Cardiac muscle cell (in vitro differentiated cells and primary cell): ENCODE data around the gene COPZ2. TPM values are rescaled to one million over a fixed set of nuclear protein-coding genes. Genes with fewer than 3 reads are reported as not detected.

Experiments
- DNase-seq, 2 donors: peaks; one replicate each; pipeline versions ENCODE4 v3.0.0 to v3.0.0-alpha.2; 2010 to 2017; ENCODE audit warnings: low read depth in 1 of 2, low spot score in 1 of 2
- H3K27ac ChIP-seq: fragments of 200-600 bp; sonication (generic); 2 replicates; pipeline ENCODE4 v1.5.1; 2016
- H3K27me3 ChIP-seq: fragments of 200-600 bp; sonication (generic); 2 replicates; pipeline ENCODE4 v1.6.0; 2016; ENCODE audit warnings: control low read depth
- H3K36me3 ChIP-seq: fragments of 200-600 bp; sonication (generic); 2 replicates; pipeline ENCODE4 v1.5.1; 2016; ENCODE audit warnings: control low read depth
- H3K4me1 ChIP-seq: fragments of 200-600 bp; sonication (generic); 2 replicates; pipeline ENCODE4 v1.8.1; 2017; ENCODE audit warnings: low read depth, mild to moderate bottlenecking, mixed run types
- H3K4me3 ChIP-seq: fragments of 200-600 bp; sonication (generic); 2 replicates; pipeline ENCODE4 v1.5.1; 2016; ENCODE audit warnings: mild to moderate bottlenecking
- H3K9me3 ChIP-seq: fragments of 200-600 bp; sonication (generic); 2 replicates; pipeline ENCODE4 v1.5.1; 2017; ENCODE audit warnings: low read depth, mild to moderate bottlenecking, control low read depth
- polyA plus RNA-seq: library from polyadenylated mRNA; unstranded; fragments of >200 nt; fragmentation: Nextera tagmentation; extraction: Ambion mirVana; gene quantifications from 2 replicates; pipeline ENCODE4 v1.2.1, GENCODE V29; 2016
- total RNA-seq: library from RNA; depleted of rRNA; stranded (reverse); fragments of >200 nt; gene quantifications from 2 replicates; pipeline ENCODE4 v1.2.3, GENCODE V29; 2016
- TF ChIP-seq, protein P1 (sequence below): IDR thresholded peaks from 2 replicates; pipeline ENCODE4 v1.5.1; 2012; ENCODE audit warnings: low read depth, mild to moderate bottlenecking, low read length

Gene COPZ2
- total and polyA plus RNA-seq, 2 experiments from 2014 or later: 14.4 to 36.1 TPM

DNA sequence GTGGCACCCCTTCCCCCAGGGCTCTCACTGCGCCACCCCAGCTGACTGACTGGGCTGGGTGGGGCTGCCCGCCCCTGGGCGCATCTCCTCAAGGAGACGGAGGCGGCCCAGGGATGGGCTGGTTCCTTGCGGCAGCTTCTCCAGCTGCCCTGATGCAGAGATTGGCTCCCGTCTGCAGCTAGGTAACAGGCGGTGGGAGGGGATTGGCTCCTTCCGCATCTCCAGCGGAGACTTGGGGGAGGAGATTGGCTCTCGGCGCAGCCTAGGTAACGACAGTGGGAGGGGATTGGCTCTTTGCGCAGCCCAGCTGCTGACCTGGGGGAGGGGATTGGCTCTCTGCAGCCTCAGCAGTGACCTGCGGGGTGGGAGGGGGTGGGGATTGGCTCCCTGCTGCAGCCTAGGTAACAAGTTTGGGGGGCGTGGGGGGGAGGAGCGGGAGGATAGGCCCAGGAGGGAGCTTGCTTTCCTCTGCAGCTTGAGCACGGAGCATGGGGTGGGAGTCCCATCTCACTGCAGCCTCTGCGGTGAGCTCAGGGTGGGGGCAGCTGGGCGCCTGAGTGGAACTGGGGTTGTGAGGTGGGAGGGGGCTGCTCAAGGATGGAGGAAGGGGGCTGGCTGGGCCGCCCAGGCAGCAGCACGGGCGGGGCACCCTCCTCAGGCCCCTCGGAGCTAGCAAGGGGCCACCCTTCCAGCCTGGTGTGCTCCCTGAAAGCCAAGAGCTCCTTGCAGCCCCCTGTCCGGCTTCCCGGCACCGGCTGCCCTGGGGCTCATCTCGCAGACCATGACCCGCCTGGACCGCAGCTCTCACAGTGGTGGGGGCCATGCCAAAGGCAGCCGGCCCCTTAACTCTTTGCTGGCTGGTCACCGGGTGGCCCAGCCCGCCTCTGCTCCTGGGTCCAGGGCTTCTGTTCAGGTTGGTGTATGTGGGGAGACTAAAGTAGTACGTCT, 16.9 kb upstream of the COPZ2 start:
- TF ChIP-seq, protein P1, sequence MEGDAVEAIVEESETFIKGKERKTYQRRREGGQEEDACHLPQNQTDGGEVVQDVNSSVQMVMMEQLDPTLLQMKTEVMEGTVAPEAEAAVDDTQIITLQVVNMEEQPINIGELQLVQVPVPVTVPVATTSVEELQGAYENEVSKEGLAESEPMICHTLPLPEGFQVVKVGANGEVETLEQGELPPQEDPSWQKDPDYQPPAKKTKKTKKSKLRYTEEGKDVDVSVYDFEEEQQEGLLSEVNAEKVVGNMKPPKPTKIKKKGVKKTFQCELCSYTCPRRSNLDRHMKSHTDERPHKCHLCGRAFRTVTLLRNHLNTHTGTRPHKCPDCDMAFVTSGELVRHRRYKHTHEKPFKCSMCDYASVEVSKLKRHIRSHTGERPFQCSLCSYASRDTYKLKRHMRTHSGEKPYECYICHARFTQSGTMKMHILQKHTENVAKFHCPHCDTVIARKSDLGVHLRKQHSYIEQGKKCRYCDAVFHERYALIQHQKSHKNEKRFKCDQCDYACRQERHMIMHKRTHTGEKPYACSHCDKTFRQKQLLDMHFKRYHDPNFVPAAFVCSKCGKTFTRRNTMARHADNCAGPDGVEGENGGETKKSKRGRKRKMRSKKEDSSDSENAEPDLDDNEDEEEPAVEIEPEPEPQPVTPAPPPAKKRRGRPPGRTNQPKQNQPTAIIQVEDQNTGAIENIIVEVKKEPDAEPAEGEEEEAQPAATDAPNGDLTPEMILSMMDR: no peak
- peaks cover 32% of the 10 kb centered on the region for H3K36me3 ChIP-seq

DNA sequence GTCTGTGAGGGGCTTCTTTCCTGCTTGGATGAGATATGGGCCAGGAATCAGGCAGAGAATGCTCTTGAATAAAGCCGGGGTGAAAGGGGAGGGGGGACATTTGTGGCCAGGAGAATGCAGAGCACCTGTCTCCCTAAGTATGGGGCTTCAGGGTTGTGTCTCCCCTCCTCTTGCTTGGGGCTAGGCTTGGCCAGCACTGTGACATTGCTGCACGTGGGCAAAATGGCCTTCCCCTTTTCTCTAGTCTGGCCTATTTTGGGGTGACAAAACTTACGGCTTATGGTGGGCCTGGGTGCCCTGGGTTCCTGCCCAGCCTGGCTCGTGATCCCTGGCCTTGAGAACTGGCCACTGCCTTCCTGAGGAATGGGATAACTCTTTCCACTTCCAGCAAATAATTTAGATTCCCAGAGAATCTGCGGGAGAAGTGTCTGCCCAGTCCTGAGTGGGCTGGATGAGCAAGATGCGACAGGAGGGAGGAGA, 16.2 kb upstream of the COPZ2 start:
- DNase-seq: no peak
- H3K27me3 ChIP-seq: no peaks in the 10 kb centered on the region
- peaks cover 45% of the 10 kb centered on the region for H3K4me1 ChIP-seq
- TF ChIP-seq, protein P1: no peak
- H3K4me3 ChIP-seq: no peak overlapping the region
- peak overlapping the region; percentile 95 for H3K27ac ChIP-seq
- H3K9me3 ChIP-seq: no peaks in the 10 kb centered on the region
- H3K36me3 ChIP-seq: peaks cover 25% of the 10 kb centered on the region

More for the DNA sequence above, 16.9 kb upstream of the COPZ2 start:
- Histone ChIP-seq H3K27ac (peak overlapping the region; percentile 95), H3K9me3 (no peaks in the 10 kb centered on the region), H3K4me3 (peak overlapping the region; percentile 25), H3K4me1 (peaks cover 41% of the 10 kb centered on the region), H3K27me3 (no peaks in the 10 kb centered on the region)
- peak; percentile 90 to 97 for DNase-seq

DNA sequence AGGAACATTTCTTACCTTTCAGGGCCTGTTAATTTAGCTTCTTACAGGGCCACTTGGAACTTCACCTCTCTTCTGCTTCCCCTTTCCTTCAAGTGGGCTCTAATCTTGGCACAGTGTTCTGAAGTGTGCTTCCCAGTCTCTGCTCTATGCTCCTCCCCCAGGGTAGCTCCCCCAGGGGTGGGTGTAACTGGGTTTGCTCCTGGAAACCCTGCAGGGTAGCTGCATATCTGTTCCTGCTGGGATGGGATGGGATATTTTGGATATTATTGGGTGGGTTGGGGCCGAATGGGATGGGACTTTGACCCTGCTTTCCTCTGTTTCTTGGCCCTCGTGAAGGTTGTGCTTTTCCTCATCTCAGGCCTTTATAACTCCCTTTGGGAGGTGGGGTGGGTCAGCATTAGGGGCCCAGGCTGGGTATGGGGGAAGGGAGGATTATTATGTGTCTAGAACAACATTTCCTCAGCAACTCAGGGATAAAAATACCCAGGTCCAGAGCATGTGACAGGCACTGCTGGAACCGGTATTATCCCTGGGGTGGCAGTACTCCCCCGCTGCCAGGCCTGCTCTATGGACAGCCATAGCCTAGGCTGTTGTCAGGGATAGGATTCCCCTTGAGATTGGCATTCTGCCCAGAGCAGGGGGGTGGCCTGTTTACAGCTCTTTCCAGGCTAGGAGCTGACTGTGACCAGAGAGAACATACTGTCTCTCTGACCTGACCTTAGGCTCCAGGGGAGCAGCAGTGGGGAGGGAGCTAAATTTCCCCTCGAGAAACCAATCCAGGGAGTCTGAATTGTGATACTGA, 15.6 kb upstream of the COPZ2 start:
- H3K9me3 ChIP-seq: no peaks in the 10 kb centered on the region
- peaks cover 45% of the 10 kb centered on the region for H3K4me1 ChIP-seq
- no peaks in the 10 kb centered on the region for H3K27me3 ChIP-seq
- H3K4me3 ChIP-seq: no peak overlapping the region
- TF ChIP-seq, protein P1: no peak
- peak overlapping the region; percentile 95 for H3K27ac ChIP-seq
- peaks cover 19% of the 10 kb centered on the region for H3K36me3 ChIP-seq
- DNase-seq: peak; percentile 62 to 76

DNA sequence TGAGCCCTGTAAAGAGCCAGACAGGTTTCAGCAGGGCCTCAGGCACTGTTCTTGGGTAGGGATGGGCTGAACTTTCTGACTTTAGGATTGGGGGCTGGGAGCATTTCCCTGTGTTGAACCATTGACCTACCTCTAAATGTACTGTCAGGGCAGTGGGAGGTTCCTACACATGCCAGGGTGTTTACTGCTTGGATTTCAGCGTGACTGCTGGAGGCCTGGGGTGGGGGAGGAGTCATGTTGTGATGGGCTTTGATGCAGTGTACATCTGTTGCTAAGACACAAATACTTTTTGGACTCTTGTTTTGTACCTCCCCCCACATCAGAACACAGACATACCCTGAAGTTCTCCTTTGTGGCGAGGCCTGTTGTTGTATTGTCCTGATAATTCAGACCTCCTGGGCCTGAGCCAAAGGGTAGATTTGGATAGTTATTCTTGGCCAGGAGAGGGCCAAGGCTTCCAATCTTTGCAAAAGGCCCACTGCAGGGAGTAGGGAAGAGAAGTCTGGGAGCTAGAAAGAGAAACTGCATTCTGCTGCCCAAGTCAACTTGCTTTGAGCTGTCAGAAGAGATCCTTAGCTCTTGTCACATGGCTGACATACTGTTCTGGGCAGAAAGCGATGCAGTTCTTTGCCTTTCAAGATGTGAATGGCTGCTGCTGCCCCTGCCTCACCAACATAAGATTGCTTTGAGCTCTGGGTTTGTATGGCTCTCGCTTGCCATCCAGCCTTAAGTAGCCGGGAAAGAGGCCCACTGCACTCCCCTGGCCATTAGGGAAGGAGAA, 14.3 kb upstream of the COPZ2 start:
- peak overlapping the region; percentile 95 for H3K27ac ChIP-seq

More for the DNA sequence above, 14.3 kb upstream of the COPZ2 start:
- Histone ChIP-seq H3K4me1 (peaks cover 47% of the 10 kb centered on the region), H3K36me3 (peaks cover 11% of the 10 kb centered on the region), H3K9me3 (no peaks in the 10 kb centered on the region), H3K27me3 (no peaks in the 10 kb centered on the region), H3K4me3 (no peak overlapping the region)
- DNase-seq: peak in 1 of 2 donors; percentile 99
- TF ChIP-seq, protein P1: peak; percentile 32
